ENCODE data around the gene UBE3D. TPM values are rescaled to one million over a fixed set of nuclear protein-coding genes. Genes with fewer than 3 reads are reported as not detected.
A peak's percentile ranks its signal among the peaks of the same experiment; 100 is the strongest.

UBE3D gene
- total RNA-seq, 1 donor from 2014 or later, result 11.3 TPM

DNA sequence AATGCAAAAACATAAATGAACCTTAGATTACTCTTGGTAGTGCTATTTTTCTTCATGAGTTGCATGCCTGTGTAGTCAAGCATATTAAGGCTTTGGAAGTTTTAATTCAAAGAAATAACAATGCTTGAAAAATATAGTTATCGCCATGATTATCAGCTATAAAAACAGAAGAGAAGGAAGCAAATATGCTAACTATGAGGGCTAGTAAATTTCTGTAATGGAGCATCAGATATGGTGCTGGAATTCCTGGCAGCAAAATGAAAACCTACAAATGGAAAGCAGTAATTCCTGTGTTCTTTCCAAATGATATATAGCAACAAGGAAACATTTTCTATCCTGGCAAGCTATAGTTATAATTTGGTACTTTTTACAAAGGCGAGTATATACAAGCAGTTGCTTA, 31.6 kb upstream of the UBE3D start:
- no peaks in the 10 kb centered on the region for H3K27me3 ChIP-seq (ENCODE audit: control insufficient read depth, insufficient read depth, low read length)
- TF ChIP-seq, protein P1, sequence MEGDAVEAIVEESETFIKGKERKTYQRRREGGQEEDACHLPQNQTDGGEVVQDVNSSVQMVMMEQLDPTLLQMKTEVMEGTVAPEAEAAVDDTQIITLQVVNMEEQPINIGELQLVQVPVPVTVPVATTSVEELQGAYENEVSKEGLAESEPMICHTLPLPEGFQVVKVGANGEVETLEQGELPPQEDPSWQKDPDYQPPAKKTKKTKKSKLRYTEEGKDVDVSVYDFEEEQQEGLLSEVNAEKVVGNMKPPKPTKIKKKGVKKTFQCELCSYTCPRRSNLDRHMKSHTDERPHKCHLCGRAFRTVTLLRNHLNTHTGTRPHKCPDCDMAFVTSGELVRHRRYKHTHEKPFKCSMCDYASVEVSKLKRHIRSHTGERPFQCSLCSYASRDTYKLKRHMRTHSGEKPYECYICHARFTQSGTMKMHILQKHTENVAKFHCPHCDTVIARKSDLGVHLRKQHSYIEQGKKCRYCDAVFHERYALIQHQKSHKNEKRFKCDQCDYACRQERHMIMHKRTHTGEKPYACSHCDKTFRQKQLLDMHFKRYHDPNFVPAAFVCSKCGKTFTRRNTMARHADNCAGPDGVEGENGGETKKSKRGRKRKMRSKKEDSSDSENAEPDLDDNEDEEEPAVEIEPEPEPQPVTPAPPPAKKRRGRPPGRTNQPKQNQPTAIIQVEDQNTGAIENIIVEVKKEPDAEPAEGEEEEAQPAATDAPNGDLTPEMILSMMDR (IDR thresholded peaks at IDR 0.05; ENCODE audit: insufficient read depth, low read length, severe bottlenecking), result no peak
- H3K36me3 ChIP-seq (ENCODE audit: control insufficient read depth, insufficient read depth, low read length), result no peaks in the 10 kb centered on the region
- FAIRE-seq, result no peak
- H3K4me3 ChIP-seq (ENCODE audit: low read depth, low read length), result no peak overlapping the region
- DNase-seq (ENCODE audit: low read depth), result no peak

DNA sequence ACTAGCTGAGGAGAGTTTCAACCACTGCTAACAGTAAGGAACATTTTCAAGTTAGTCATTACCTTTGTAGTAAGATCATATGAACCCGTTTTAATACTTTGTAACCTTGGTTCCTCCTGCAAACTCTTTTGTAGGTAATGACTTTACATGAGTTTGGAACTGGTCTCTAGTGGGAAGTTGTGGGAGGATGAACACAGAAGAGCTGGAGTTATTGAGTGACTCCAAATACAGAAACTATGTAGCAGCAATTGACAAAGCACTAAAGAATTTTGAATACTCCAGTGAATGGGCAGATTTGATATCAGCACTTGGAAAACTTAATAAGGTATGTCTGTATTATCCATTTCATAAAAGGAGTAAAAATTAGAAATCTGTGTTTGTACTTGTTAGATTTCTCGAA, 31.1 kb upstream of the UBE3D start:
- Histone ChIP-seq H3K36me3 (ENCODE audit: control insufficient read depth, insufficient read depth, low read length) (no peaks in the 10 kb centered on the region), H3K4me3 (ENCODE audit: low read depth, low read length) (no peak overlapping the region), H3K27me3 (ENCODE audit: control insufficient read depth, insufficient read depth, low read length) (no peaks in the 10 kb centered on the region)
- TF ChIP-seq, protein P1 (IDR thresholded peaks at IDR 0.05; ENCODE audit: insufficient read depth, low read length, severe bottlenecking), result no peak
- no peak for DNase-seq (ENCODE audit: low read depth)
- FAIRE-seq, result no peak

DNA sequence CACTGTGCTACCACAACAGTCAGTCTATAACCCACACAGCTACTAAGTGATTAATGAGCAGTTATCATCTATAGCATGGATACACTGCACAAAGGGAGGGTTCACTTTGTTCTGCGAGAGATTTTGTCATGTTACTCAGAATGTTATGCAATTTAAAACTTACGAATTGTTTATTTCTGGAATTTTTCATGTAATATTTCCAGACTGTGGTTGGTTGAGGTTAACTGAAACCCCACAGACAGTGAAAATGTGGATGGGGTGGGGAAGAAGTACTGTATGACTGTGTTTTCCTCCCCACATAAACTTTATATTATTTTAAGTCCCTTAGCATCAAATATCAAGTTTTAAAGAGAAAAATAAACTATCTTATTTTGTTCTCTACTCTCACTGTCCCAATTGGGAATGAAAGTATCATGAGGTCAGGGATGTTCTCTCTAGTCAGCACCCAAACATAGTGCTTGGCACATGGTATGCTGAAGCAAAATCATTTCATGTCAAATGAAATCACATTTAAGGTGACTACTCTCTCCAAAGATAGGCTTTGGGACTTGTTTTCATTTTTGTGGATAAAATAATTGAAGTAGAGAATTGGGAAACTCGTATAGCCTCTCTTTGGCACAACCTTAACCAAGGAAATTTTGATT, 27.2 kb upstream of the UBE3D start:
- no peaks in the 10 kb centered on the region for H3K36me3 ChIP-seq (ENCODE audit: control insufficient read depth, insufficient read depth, low read length)
- no peaks in the 10 kb centered on the region for H3K27me3 ChIP-seq (ENCODE audit: control insufficient read depth, insufficient read depth, low read length)
- DNase-seq (ENCODE audit: low read depth) (no peak), FAIRE-seq (no peak)
- TF ChIP-seq, protein P1 (IDR thresholded peaks at IDR 0.05; ENCODE audit: insufficient read depth, low read length, severe bottlenecking), result no peak
- no peak overlapping the region for H3K4me3 ChIP-seq (ENCODE audit: low read depth, low read length)

DNA sequence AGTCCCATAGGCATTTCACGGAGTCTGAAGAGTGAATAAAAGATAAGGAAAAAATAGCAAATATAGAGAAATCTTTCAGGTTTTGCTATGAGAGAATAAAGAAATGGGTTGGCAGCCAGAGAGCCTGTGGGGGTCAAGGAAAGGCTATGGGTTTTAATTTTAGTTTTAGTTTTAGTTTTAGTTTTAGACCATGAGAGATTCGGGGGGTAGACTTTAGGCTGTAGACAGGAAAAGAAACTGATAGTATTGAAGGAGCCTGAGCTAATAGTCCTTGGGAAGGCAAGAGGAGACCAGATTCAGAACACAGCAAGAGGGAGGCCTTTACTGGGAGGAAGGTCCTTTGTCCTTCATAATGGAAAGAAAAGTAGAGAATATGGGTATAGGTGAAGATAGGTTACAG, 21.1 kb upstream of the UBE3D start:
- TF ChIP-seq, protein P1 (IDR thresholded peaks at IDR 0.05; ENCODE audit: insufficient read depth, low read length, severe bottlenecking), result no peak
- FAIRE-seq (no peak), DNase-seq (ENCODE audit: low read depth) (no peak)
- H3K27me3 ChIP-seq (ENCODE audit: control insufficient read depth, insufficient read depth, low read length), result no peaks in the 10 kb centered on the region
- H3K36me3 ChIP-seq (ENCODE audit: control insufficient read depth, insufficient read depth, low read length), result no peaks in the 10 kb centered on the region
- no peak overlapping the region for H3K4me3 ChIP-seq (ENCODE audit: low read depth, low read length)

DNA sequence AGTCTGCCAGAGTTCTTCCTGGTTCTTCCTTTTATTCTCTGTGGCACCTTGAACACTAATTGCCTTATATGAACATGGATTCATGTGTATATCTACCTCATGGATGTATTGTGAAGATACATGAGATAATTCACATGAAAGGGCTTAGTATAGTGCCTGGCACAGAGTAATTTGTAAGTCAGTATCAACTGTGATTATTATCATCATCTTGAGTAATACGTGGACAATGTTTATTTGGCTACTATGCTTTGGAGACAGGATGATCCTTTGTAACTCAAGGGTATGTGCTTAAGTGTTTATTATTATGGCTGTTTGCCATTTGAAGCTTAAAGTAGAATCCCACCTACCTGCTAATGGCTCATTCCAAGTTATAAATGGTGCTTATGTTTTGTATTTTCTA, 17.8 kb upstream of the UBE3D start:
- DNase-seq (ENCODE audit: low read depth) (no peak), FAIRE-seq (no peak)
- Histone ChIP-seq H3K27me3 (ENCODE audit: control insufficient read depth, insufficient read depth, low read length) (no peaks in the 10 kb centered on the region), H3K4me3 (ENCODE audit: low read depth, low read length) (no peak overlapping the region), H3K36me3 (ENCODE audit: control insufficient read depth, insufficient read depth, low read length) (no peaks in the 10 kb centered on the region)
- TF ChIP-seq, protein P1 (IDR thresholded peaks at IDR 0.05; ENCODE audit: insufficient read depth, low read length, severe bottlenecking), result no peak

DNA sequence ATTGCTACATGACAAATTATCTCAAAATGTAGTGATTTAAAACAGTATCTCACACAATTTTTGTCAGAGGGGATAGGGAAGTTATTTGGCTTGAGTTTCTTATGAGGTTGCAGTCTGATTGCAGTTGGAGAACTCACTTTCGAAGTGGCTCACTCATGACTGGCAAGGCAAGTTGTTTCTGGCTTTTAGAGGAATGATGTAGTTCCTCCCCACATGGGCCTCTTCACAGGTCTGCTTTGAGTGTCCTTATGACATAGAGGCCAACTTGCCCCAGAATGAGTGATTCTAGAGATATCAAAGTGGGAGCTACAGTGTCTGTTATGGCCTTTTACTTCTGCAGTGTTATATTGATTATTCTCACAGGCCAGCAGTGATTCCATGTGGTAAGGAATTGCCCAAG, 8.0 kb upstream of the UBE3D start:
- peak; percentile 68 for FAIRE-seq
- peaks cover 1% of the 10 kb centered on the region for H3K36me3 ChIP-seq (ENCODE audit: control insufficient read depth, insufficient read depth, low read length)
- no peak for DNase-seq (ENCODE audit: low read depth)
- H3K4me3 ChIP-seq (ENCODE audit: low read depth, low read length), result no peak overlapping the region
- H3K27me3 ChIP-seq (ENCODE audit: control insufficient read depth, insufficient read depth, low read length), result no peaks in the 10 kb centered on the region
- TF ChIP-seq, protein P1 (IDR thresholded peaks at IDR 0.05; ENCODE audit: insufficient read depth, low read length, severe bottlenecking), result no peak

Measured in bronchial epithelial cell (primary cell).